Measurements from ENCODE around the gene RRP7A.
"Not testable (repeated sequence)": the region's sequence is repeated elsewhere in the genome, so short reads cannot be mapped to it uniquely, and the experiment has no call there.

RRP7A gene

GRCh38 chr22:42519525-42520401 lies at the start of gene RRP7A:
Gene RRP7A, minus strand, starts transcription at chr22:42519796. Its CDS starts 10 bp downstream, at chr22:42519786.
- DNase-seq: peak; percentile 84

- DNase-seq: not testable (repeated sequence)
Observed at GRCh38 chr22:42567950-42568349, 48.4 kb upstream of the RRP7A start.

DNA sequence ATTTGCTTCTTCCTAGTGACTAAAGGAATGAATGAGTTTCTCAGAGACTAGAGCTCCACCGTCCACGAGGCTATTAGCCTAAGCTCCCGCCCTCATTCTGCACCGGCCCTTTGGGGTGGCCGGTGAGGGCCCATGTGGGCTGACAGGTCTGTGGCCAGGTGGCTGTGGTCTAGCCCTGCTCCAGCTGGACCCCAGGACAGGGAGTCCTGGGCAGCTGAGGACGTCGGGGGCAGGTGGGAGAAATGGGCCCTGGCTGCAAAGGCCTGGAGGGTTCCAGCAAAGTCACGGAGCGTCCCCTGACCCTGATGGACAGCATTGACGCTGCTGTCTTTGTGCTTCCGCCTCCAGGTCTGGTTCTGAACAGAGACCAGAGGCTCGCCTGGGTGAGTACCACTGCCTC lies 46.4 kb upstream of the RRP7A start:
- no peak for DNase-seq

- no peak for DNase-seq
Observed at GRCh38 chr22:42564699-42565098, 45.1 kb upstream of the RRP7A start.

GRCh38 chr22:42563943-42564342 lies 44.3 kb upstream of the RRP7A start:
- DNase-seq: not testable (repeated sequence)

DNA sequence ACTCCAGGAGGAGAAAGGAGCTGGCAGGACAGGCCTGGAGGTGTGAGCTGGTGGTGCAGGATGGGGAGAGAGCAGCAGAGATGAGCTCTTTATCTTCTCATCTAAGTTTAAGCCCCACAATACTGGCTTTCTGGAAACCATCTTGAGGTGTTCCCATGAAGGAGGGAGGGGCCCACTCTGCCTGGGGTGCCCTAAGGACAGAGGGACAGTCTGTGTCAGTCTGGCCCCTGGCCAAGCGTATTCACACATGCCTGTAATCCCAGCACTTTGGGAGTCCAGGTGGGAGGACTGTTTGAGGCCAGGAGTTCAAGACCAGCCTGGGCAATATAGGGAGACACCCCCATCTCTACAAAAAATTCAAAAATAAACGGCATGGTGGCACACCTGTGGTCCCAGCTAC lies 43.1 kb upstream of the RRP7A start:
- DNase-seq: no peak

- DNase-seq: no peak
Observed at GRCh38 chr22:42562279-42562678, 42.7 kb upstream of the RRP7A start.

DNA sequence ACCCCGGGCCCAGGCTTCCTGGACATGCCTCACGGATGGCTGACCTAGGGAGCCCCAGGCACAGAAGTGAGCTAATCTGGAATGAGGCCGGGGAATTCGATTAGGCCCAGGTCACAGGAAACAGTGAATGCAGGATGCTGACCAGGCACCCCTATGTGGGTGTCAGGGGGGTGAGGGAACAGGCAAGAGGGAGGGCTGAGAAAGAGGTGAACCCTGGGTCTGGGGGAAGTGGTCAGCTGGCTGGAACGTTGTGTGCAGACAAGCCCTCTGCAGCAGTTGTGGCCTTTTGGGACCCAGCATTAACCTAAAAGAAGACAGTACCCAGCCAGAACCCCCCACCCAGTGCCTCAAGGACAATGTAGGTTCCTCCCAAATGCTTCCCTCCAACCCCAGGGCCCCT lies 42.3 kb upstream of the RRP7A start:
- no peak for DNase-seq

DNA sequence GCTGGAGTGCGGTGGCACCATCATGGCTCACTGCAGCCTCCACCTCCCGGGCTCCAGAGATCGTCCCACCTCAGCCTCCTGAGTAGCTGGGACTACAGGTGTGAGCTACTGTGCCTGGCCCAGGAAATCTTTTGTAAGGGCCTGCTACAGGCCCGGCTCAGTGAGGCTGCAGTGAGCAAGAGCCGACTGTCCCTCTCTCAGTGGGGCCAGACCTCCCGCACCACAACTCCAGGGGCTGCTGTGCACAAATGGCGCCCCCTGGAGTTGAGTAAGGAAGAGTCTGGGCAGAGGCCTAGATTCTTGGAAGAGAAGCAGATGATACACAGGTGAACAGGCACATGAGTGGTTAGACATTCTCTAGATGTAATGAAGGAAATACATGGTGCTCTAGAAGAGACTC lies 41.2 kb upstream of the RRP7A start:
- no peak for DNase-seq

GRCh38 chr22:42560381-42560780 lies 40.8 kb upstream of the RRP7A start:
- no peak for DNase-seq

DNA sequence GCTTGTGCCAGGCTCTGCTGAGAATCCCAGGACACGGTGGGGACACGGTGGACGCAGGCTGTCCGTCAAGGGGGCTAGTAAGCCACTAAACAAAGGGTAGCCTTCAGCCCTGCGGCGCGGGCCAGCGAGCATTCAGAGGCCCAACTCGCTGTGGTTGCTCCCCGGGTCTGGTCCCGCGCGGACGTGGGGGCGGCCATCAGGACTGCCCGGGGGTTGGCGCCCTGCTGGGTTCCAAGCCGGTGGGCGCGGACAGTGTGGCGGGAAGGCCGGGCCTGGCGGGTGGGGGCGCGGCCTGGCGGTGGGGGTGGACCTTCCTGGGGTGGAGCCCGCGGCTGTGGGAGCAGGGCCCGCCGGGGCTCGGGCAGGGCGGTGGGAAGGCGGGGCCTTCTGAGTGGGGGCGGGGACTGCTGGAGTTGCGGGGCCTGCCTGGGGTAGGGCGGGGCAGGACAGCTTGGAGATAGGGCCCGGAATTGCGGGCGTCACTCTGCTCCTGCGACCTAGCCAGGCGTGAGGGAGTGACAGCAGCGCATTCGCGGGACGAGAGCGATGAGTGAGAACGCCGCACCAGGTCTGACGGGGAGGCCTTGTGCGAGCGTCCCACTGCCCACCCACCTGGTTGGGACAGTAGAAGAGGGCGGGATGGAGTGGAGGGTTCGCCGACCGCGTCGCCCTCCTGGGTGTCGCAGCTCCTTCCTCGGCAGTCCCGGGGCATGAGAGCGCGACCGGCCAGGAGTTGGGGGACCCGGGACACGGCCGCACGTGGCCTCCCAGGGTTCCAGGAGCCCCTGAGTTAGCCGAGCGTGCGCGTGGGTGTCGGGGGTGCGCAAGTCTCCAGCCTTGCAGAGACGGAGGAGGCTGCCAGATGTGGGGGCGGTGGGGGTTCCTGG lies 34.1 kb upstream of the RRP7A start, which contains the start of gene SERHL2:
Gene SERHL2 (plus strand): TSS at position 482 of the 887 bp plus-strand sequence. CDS start 65 bp downstream, at position 547.
- DNase-seq: peak; percentile 92

DNA sequence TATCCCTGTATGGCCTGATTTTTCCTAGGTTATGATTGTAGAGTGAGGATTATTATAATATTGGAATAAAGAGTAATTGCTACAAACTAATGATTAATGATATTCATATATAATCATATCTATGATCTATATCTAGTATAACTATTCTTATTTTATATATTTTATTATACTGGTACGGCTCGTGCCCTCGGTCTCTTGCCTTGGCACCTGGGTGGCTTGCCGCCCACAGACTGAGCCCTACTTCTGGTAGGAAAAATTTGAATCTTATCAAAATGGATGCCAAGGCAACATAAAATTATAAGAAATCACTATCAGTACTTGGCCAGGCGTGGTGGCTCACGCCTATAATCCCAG lies 32.7 kb upstream of the RRP7A start:
- not testable (repeated sequence) for DNase-seq

GRCh38 chr22:42549331-42550060 lies 29.9 kb upstream of the RRP7A start:
- no peak for DNase-seq

DNA sequence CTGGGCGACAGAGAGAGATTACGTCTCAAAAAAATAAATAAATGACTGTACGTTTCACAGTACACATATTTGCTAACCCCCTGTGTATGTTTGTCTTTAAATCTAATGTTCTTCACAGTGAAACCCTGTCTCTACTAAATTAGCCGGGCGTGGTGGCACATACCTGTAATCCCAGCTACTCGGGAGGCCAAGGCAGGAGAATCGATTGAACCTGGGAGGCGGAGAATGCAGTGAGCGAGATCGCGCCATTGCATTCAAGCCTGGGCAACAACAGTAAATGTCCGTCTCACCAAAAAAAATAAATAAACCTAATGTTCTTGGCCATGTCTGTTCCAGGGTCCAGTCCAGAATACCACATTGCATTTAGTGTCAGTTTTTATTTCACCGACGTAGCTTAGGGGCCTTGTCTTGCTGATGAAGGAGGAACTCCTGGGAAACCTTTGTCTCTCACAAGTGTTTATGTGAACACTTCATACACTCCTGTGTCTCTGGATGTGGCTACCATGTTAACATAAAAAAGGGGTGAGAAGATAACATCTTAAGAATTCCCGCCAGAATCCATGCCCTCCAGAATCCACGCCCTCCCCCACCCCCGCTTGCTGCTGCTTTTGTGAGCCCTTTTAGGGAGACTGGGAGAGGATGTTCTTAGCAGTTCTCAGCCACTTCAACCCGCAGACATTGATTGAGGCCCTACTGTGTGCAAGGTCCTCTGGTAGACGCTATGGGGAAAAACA lies 29.2 kb upstream of the RRP7A start:
- DNase-seq: no peak

DNA sequence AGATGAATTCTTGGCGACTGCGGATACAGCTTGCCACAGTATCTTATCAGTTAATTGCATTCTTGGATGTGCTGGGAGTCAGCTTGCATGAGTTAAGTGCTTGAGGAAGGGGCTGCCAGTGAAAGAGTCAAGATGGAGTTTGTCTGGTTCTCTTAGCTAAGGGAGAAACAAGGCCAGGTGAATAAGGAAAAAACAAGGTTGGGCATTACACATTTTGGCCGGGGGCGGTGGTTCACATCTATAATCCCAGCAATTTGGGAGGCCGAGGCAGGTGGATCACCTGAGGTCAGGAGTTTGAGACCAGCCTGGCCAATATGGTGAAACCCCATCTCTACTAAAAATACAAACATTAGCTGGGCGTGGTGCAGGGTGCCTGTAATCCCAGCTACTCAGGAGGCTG lies 28.5 kb upstream of the RRP7A start:
- not testable (repeated sequence) for DNase-seq

DNA sequence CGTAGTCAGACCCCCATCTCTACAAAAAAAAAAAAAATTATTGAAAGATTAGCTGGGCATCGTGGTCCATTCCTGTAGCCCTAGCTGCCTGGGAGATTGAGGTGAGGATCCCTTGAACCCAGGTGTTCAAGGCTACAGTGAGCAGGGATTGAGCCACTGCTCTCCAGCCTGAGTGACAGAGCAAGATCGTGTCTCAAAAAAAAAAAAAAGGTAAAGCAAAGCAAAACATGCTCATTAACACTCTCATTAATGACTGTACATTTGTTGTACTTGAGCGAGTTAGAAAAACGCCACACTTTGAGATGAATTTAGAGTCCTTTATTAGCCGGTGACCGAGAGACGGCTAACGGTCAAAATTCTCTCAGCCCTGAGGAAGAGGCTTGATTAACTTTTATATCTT lies 28.0 kb upstream of the RRP7A start:
- DNase-seq: no peak

DNA sequence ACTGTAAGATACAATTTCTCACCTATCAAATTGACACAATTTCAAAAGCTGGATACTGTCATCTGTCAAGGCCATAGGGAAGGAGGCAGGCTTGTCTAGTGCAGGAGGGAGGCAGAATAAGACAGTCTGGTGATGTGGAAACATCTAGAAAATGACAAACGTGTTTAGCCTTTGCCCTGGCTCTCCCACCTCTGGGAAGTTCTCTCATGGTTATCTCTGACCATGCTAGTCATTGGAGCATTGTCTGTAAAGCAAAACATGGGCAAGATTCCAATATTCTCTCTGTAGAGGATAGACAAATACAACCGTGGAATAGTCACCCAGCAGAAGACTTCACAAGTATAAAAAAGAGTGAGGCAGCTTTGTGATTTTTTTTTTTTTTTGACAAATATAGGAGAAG lies 25.1 kb upstream of the RRP7A start:
- no peak for DNase-seq

GRCh38 chr22:42539236-42539771 lies 19.7 kb upstream of the RRP7A start:
- DNase-seq: not testable (repeated sequence)

DNA sequence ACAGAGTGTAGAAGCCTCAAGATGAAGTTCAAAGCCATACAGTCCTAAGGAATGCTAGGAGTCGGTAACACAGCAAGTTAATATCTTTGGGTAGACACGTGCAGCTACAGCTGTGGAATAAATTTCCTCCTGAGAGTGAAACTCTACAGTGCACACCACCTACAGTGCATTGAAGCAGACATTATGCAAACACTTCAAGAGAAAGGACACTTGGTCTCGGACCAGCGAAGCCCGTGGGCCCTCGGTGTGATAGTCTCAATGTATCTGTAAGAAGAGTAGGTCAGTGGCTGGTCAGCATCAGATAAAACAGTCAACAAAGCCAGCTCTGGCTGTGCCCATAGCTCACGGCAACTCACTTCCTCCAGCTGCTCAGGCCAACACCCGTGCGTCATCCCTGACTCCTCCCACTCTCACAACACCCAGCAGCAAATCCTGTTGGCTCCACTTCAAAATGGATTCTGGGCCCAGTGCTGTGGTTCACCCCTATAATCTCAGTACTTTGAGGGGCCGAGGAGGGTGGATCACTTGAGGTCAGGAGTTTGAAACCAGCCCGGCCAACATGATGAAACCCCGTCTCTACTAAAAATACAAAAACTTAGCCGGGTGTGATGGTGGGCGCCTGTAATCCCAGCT lies 17.7 kb upstream of the RRP7A start:
- not testable (repeated sequence) for DNase-seq

DNA sequence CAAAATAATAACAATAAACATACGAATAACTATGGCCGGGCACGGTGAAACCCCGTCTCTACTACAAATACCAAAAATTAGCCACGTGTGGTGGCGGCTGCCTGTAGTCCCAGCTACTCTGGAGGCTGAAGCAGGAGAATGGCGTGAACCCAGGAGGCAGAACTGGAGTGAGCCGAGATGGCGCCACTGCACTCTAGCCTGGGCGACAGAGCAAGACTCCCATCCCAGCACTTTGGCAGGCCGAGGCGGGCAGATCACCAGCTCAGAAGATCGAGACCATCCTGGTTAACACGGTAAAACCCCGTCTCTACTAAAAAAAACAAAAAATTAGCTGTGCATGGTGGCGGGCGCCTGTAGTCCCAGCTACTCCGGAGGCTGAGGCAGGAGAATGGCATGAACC lies 17.0 kb upstream of the RRP7A start:
- not testable (repeated sequence) for DNase-seq

DNA sequence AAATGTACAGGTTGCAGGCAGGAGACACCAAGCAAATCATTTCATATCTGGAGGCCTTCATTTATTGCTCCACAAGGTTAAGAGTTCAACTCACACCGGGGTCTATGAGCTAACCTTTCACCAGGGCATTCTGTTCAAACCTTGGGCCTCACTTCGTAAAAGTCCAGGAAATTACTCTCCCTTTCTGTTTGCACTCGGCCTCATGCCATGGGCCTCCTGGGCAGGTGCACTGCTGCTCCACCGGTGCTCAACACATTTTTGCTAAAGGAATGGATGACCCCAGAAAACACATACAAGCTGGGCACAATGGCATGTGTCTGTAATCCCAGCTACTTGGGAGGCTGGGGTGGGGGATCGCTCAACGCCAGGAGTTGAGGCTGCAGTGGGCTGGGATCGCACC lies 16.6 kb upstream of the RRP7A start:
- DNase-seq: no peak

Data from femur (tissue), 1 donor.